Stimulated activated effector memory CD8-positive, alpha-beta T cell treated with anti-CD3 and anti-CD28 coated beads, Interleukin-12 subunit alpha, Interleukin-12 subunit beta, amount 100 ng/mL, for 72 hours (primary cell): ENCODE measurements around the gene SSU72.
"Not testable (repeated sequence)": the region's sequence is repeated elsewhere in the genome, so short reads cannot be mapped to it uniquely, and the experiment has no call there.

Source experiments
- ATAC-seq: fragments of 150-1000 bp; cut with Tn5 transposase; 2 replicates; pipeline ENCODE4 v1.10.0; 2021
- DNase-seq, 2 donors: peaks; one replicate each; pipeline ENCODE4 v3.0.0; 2021 to 2022; ENCODE audit warnings: low spot score in 2 of 2
- H3K27ac Mint-ChIP-seq: one replicate; pipeline ENCODE4 v1.8.0; 2022; ENCODE audit warnings: mild to moderate bottlenecking, mixed read lengths
- H3K36me3 Mint-ChIP-seq: one replicate; pipeline ENCODE4 v1.8.0; 2022; ENCODE audit warnings: mild to moderate bottlenecking, mixed read lengths
- H3K4me1 Mint-ChIP-seq: one replicate; pipeline ENCODE4 v1.8.0; 2022; ENCODE audit warnings: mixed read lengths
- H3K4me3 Mint-ChIP-seq: one replicate; pipeline ENCODE4 v1.8.0; 2022; ENCODE audit warnings: mild to moderate bottlenecking, mixed read lengths
- H3K9me3 Mint-ChIP-seq: one replicate; pipeline ENCODE4 v1.8.0; 2022; ENCODE audit warnings: mixed read lengths

Gene SSU72

DNA sequence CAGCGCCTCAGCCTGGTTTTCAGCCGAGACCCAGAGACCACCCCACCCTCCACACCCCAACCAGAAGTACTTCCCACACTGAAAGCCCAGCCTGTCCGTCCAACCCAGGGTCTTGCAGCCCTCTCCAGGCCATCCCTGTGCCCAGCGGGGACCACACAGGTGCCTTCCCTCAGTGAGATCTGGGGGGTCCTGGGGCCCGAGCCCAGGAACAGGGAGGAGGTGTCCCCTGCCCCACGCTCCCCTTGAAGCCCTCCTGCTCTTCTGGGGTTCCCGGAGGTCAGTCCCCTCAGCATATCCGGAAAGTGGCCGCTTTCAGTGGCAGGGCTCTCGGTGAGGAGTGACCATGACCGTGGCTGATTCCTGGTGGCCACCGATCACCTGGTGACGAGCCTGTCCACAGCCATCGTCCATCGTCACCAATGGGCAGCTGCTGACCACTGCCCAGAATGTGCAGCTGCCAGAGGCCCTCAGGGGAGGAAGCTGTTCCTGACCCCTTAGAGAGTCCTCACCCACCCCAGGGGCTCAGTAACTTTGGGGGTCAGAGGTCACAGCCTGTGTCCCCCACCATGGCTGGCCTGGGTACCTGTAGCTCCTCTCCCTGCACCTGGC, 37.6 kb downstream of the SSU72 start:
- no peak for DNase-seq
- Mint-ChIP-seq H3K27ac (no peak overlapping the region), H3K4me1 (peaks cover 5% of the 10 kb centered on the region), H3K9me3 (no peaks in the 10 kb centered on the region), H3K4me3 (no peak overlapping the region), H3K36me3 (peaks cover 12% of the 10 kb centered on the region)
- no peak for ATAC-seq

DNA sequence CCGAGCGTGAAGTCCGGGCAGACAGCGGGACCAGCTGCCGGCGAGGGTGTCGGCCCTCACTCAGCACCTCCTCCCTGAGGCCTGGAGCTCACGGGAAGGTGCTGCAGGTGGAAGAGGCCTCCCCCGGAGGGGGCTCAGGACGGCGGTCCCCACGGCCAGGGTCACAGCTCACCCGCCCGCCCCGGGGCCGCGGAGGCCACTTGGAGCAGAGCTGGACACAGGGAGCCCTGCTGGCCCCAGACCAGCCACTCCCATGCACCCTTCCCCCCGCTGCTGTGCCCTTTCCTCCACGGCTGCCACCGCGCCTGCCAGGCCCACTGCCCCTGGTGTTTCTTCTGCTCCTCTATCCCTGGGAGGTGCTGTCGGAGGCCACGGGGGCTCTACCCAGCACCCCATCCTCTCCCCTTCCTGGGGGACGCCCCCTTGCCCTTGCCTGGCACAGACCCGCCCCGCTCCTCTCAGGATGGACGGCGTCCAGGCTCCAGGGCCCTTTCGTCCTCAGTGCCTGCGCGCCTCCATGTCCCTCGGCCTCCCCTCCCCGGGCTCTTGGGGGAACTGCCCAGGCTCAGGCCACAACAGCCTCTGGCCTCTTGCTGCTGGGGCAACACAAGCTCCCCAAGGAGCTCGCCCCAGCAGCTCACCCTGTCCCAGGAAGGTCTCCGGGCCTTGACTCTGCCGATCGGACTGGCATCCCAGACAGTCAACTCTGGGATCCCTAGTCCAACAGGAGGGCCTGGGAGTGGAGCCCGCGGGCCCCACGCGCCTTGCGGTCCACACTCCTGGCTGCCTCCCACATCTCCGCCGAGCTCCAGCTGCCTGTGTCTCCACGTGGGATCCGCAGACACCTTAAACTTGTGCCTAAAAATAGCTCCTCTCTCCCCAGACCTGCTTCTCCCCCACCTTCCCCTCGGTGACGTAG, 38.4 kb downstream of the SSU72 start:
- Mint-ChIP-seq H3K9me3 (no peaks in the 10 kb centered on the region), H3K4me1 (peaks cover 5% of the 10 kb centered on the region), H3K4me3 (no peak overlapping the region), H3K27ac (no peak overlapping the region), H3K36me3 (peaks cover 8% of the 10 kb centered on the region)
- no peak for DNase-seq
- ATAC-seq, result no peak

DNA sequence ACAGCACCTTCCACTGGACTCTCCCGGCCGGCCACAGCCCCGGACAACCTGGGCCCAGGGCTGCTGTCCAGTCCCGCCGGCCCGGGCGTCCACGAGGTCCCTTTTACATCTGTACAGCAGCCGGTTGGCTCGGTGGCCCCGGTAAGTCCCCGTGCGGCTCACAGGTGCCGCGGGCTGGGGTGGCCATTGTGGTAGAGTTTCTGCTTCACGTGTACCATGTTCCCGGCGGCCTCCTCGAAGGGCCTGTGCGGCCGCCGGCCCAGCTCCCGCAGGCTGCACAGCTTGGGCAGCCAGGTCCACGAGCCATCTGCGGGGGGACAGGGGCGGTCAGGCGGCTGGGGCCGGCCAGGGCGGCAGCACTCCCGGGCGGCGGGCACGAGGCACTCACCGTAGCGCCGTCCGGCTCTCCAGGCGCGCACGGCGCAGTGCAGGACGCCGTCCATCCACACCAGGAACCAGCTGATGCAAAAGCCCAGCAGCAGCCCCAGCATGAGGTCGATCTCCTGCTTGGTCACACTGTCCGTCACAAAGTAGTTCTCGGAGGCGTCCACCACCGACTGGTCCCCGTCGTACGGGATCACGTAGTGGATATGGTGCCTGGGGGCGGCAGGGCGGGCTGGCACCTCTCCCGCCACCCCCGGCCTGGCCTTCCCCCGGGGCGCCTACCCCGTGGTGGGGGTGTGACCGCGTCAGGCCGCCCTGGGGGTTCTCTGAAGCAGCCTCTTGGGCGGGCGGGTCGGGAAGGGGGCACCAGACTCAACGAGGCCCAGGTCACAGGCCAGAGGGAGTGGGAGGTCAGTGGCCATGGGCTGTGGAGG, 39.3 kb downstream of the SSU72 start:
- no peak overlapping the region for H3K4me3 Mint-ChIP-seq
- no peak for ATAC-seq
- H3K4me1 Mint-ChIP-seq, result peaks cover 5% of the 10 kb centered on the region
- no peak for DNase-seq
- H3K27ac Mint-ChIP-seq, result no peak overlapping the region
- H3K9me3 Mint-ChIP-seq, result no peaks in the 10 kb centered on the region
- peaks cover 14% of the 10 kb centered on the region for H3K36me3 Mint-ChIP-seq

DNA sequence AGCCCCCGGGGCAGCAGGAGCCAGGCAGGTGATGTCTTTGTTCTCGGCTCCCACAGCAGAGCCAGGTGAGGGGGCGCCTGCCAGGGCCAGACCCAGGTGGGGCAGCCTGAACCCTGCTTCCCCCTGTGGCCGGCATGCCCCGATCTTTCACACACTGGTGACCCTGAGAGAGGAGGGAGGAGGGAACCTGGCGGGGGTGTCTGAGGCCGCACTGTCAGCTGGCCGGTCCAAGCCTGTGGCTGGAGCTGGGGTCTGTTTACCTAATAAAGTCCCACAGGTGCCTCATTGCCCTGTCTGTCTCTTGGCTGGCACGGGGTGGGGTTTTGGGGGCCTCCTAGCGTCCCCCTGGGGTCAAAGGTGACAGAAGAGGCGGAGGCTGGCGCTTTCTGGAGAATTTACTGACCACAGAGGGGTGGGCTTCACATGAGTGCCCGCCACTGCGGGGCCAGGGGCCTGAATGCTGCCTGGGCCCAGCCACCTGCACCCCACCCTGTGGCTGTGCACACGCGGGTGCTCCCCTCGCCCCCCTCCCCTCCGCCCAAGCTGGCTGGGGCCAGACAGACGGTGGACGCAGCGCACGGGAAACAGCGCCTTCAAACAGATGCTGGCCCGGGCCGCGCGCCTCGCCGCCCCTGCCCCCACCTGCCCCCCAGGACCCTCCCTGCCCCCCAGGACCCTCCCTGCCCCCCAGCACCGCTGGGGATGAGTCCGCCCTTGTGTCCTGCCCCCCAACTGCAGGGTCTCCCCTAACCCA, 40.1 kb downstream of the SSU72 start:
- H3K36me3 Mint-ChIP-seq, result peaks cover 21% of the 10 kb centered on the region
- H3K9me3 Mint-ChIP-seq, result no peaks in the 10 kb centered on the region
- DNase-seq (no peak), ATAC-seq (no peak)
- no peak overlapping the region for H3K4me3 Mint-ChIP-seq
- H3K27ac Mint-ChIP-seq, result no peak overlapping the region
- peaks cover 4% of the 10 kb centered on the region for H3K4me1 Mint-ChIP-seq

DNA sequence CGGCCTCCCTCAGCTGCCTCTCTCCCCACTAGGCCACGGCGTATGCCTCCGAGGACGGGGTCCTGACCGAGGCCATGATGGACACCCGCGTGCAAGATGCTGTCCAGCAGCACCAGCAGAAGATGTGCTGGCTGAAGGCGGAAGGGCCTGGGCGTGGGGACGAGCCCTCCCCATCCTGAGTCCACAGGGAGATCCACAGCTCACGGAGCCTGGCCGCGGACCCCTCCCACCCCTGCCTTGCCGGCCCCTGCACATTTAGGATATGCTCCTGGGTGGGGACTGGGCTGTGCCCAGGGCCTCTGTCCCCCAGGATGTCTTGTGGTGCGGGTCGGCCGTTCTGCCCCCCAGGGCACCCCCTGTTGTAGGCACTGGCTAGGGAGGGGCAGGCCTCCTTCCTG, 40.8 kb downstream of the SSU72 start:
- not testable (repeated sequence) for H3K9me3 Mint-ChIP-seq, H3K4me1 Mint-ChIP-seq, DNase-seq, ATAC-seq, H3K27ac Mint-ChIP-seq, H3K4me3 Mint-ChIP-seq
- H3K36me3 Mint-ChIP-seq, result peaks cover 28% of the 10 kb centered on the region

DNA sequence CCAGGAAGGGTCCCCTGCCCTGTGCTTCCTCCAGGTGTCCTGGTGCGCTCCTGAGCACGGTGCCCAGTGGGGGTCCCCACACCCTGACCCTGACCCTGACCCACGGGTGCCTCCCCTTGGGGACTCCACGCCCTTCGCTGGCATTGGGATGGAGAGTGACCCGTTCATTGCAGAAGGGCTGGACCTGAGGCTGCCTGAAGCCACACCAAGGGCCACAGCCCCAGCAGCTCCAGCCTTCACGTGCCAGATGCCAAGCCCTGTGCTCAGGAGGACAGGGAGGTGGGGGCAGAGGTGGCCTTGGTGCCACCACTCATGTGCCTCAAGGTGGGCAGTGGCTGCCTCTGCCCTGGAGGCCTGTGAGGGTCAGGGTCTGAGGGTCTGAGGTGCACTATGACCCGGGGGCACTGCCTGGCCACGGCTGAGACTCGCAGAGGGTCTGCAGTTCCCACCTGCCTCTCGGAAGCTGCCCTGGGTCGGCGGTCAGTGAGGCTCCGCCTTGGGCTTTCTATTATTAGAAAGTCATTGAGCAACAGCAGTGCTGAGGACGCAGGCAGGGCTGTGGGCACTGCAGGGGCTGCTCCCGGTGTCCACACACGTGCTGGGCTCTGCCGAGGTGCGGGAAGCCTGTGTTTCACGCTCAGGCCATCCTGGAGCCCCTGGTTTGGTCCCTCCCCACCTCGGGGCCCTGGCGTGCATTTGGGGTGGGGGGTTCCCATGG, 41.3 kb downstream of the SSU72 start:
- not testable (repeated sequence) for DNase-seq, H3K27ac Mint-ChIP-seq, H3K4me1 Mint-ChIP-seq, ATAC-seq, H3K9me3 Mint-ChIP-seq, H3K4me3 Mint-ChIP-seq
- H3K36me3 Mint-ChIP-seq, result peaks cover 33% of the 10 kb centered on the region

DNA sequence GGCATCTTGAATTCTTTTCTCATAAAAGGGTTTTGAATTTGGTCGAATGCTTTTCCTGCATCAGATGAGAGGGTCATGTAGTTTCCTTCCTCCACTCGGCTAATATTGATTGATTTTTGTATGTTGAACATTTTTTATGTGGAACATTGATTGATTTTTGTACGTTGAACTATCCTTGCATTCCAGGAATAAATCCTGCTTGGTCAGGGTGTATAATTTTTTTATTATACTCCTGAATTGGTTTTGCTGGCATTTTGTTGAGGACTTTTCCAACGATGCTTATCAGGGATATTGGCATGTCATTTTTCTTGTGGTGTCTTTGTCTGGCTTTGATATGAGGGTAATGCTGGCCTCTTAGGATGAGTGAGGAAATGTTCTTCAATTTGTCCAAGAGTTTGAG, 42.7 kb downstream of the SSU72 start:
- no peaks in the 10 kb centered on the region for H3K4me1 Mint-ChIP-seq
- peaks cover 45% of the 10 kb centered on the region for H3K36me3 Mint-ChIP-seq

DNA sequence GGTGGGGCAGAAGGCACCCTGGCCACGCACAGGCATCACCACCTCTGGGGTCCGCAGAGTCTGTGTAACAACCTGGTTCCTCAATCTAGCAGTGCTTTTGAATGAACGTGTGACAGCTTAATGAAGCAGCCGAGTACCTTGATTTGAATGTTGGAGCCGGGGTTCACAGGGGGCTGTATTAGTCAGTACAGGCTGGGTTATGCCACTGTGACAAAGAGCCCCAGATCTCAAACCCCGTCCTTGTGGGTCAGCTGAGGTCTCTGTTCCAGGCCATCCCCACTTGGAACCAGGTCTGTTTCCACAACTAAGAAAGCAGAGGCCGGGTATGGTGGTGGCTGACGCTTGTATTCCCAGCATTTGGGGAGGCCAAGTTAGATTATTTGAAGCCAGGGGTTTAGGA, 44.7 kb downstream of the SSU72 start:
- H3K4me3 Mint-ChIP-seq, result no peak overlapping the region
- no peaks in the 10 kb centered on the region for H3K4me1 Mint-ChIP-seq
- no peak overlapping the region for H3K27ac Mint-ChIP-seq
- ATAC-seq (no peak), DNase-seq (no peak)
- H3K36me3 Mint-ChIP-seq, result peaks cover 60% of the 10 kb centered on the region
- no peaks in the 10 kb centered on the region for H3K9me3 Mint-ChIP-seq

More for the DNA sequence above, 42.7 kb downstream of the SSU72 start:
- H3K4me3 Mint-ChIP-seq, result no peak overlapping the region
- no peak for DNase-seq
- H3K9me3 Mint-ChIP-seq, result no peaks in the 10 kb centered on the region
- H3K27ac Mint-ChIP-seq, result no peak overlapping the region
- no peak for ATAC-seq

DNA sequence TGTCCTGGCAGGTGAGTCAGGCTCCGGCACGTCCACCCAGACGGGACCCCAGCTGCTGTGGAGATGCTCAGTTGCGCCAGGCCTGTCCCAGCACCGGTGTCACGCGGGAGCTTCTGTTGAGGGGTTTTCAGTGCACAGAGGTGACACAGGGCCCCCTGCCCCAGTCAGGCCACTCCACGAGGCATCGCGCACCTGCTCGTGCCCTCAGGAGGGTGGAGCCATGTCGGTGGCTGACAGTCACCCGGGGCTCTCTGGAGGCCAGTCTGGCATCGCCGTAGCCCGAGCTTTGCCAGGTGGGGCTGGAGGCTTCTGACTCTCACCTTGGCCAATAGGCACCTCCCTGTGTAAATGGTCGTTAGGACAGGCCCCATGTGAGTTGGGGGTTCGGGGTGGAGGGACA, 45.3 kb downstream of the SSU72 start:
- DNase-seq (no peak), ATAC-seq (no peak)
- Mint-ChIP-seq H3K4me3 (no peak overlapping the region), H3K27ac (no peak overlapping the region), H3K4me1 (no peaks in the 10 kb centered on the region), H3K9me3 (no peaks in the 10 kb centered on the region), H3K36me3 (peaks cover 62% of the 10 kb centered on the region)

DNA sequence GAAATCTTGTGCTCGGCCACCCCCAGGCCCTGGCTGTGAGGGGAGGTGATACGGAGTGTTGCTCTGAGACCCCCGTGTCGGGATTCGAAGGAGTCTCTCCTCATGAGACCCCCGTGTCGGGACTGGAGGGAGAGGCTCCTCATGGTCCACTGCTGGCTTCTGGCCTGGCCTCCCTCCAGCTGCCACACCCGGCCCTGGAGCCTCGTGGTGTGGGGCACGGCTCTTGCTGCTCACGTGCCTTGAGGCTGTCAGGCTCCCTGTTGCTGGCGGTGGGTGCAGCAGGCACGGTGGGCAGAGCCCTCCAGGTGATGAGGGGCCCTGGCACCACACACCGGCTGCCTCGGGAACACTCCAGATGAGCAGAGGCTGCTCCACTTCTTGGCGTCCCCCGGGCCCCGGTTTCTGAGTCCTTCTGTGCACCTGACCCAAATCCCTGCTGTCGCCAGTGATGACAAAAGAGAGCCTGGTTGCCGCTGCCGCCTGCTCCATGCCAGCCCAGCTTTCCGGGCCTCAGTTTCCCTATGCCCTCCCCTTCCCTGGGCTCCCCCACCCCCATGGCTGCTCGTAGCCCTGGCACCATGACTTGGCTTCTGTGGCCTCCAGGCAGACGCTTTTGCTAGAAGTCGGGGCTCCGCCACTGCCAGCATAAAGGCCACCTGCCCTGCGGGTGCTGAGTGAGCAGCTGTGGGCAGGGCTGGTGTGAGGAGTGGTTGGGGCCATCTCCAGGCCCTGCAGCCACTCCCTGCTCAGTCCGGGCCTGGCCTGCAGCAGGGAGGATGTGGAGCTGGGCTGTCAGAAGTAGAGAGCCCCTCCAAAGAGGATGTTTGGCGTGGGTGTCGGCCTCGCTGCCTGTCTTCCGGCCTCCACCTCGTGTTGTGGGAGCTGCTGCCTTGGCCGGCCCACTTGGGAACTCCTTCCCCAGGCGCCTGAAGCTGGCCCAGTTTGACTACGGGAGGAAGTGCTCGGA, 46.1 kb downstream of the SSU72 start:
- Mint-ChIP-seq H3K4me3 (no peak overlapping the region), H3K27ac (no peak overlapping the region), H3K9me3 (no peaks in the 10 kb centered on the region), H3K4me1 (no peaks in the 10 kb centered on the region), H3K36me3 (peaks cover 66% of the 10 kb centered on the region)
- DNase-seq (no peak), ATAC-seq (no peak)

DNA sequence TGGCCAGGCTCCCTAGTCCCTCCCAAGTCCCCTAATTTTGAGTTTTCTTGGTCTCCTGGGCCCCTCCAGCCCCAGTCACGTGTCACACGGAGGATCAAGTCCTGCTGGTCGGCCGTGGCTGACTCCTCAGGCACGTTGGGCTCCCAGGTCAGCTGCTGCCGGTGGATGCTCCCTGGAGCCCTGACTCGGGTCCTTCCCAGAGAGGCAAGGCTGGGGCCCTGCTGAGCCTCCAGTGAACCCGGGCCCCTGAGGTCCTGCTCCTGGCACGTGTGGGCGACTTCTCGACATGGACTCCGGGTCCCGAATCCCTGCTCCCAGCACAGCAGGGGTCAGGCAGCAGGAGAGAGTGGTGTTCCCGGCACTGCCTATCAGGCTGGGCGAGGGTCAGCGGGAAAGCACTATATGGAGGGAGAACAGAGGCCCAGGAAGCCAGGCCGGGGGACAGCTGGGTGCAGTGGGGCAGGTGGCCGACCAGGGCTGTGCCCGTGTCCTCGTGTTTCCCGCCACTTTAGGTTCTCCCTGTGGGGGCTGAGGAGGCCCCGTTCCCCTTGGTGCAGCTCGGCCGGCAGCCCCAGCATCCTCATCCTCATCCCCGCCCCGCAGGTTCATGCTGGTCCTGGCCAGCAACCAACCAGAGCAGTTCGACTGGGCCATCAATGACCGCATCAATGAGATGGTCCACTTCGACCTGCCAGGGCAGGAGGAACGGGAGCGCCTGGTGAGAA, 47.4 kb downstream of the SSU72 start:
- H3K4me3 Mint-ChIP-seq, result no peak overlapping the region
- H3K27ac Mint-ChIP-seq, result no peak overlapping the region
- H3K9me3 Mint-ChIP-seq, result no peaks in the 10 kb centered on the region
- DNase-seq, result no peak
- H3K4me1 Mint-ChIP-seq, result no peaks in the 10 kb centered on the region
- no peak for ATAC-seq
- H3K36me3 Mint-ChIP-seq, result peaks cover 76% of the 10 kb centered on the region

DNA sequence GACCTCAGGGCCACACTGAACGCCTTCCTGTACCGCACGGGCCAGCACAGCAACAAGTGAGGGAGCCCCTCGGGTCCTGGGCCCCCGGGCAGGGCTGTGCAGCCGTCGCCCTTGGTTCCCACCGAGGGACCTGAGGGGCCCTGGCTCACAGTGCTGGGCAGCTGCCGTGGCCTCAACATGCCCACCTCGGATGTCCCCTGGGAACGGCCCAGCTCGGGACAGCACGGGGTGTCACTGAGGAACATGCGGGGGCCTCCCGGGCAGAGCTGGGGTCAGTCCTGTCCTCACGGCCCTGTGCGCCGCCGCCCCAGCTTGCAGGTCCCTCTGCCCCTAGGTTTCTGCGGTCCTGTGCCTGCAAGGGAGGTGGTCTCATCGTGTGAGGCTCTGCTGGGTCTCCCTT, 48.2 kb downstream of the SSU72 start:
- not testable (repeated sequence) for H3K27ac Mint-ChIP-seq, H3K4me1 Mint-ChIP-seq, ATAC-seq, DNase-seq, H3K4me3 Mint-ChIP-seq, H3K9me3 Mint-ChIP-seq
- peaks cover 79% of the 10 kb centered on the region for H3K36me3 Mint-ChIP-seq

DNA sequence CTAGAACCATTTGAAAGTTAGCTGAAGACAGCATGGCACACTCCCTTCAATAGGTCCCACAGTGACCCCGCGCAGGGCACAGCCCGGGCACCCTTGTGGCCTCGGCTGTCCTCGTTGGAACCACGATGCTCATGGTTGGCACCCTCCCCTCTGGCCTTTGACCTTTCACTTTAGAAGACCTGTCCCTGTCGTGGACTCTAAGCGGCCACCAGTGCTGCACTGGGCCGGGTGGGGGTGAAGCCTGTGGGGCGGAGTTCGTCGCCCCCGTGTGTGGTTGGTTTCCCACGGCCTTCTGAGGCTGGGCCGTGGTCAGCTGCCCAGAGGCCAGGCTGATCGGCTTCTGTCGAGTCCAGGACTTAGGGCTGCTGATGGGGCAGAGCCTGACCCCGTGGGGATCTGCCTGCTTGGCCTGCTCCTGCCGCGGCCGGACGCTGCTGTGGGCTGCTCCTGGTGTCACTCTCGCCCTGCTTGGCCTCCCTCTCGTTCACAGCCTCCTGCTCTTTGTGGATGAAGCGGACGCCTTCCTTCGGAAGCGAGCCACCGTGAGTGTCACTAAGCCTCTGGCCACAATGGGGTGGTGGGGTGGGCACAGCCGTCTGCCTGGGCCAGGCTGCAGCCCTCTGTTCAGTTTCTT, 49.8 kb downstream of the SSU72 start:
- not testable (repeated sequence) for H3K9me3 Mint-ChIP-seq, H3K4me1 Mint-ChIP-seq, H3K4me3 Mint-ChIP-seq, DNase-seq, ATAC-seq, H3K27ac Mint-ChIP-seq
- H3K36me3 Mint-ChIP-seq, result peaks cover 81% of the 10 kb centered on the region
